ENCODE data around the gene GAS6.

The GAS6 gene

DNA sequence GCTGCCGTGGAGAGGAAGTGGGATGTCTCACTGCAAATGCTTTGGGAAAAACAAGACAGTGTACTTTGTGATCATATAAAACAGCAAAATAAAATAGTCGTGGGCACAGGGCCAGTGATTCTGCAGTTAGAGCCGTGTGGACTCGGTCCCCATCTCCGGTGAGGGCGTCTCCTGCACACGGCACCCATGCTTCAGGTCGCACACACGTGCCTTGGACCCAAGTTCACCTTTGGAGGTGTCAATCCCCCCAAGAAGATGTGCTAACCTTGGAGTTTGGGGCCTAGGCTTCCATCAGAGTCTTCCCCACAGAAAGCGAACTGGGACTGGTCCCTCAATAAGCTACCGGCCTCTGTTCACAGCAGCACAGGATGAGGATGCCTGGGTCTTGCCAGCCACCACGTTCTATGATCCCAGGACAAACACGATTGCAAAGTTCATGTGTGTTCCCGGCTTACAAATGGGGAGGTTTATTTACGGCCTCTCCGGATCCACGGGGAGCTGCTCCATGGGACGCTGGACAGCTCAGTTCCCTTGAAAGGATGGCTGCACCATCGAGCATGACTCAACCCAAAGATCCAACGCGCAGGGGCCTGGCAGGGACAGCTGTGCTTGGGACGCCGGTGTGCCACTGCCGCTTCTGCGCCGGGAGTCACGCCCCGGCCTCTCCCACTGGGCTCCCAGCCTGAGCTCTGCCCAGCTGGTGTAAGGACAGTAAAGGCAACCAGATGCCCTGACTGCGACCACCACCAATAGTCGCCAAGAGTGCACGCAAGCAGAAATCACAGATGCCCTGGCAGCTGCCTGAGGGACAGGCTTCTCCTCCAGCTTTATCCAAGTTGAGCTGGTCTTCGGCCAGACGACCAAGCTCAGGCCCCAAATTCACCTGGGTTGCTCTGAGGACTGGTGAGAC lies 8.6 kb downstream of the GAS6 start:
- no peak overlapping the region for H3K4me3 ChIP-seq (ENCODE audit: low read length)
- H3K79me2 ChIP-seq (ENCODE audit: low read length), result no peaks in the 10 kb centered on the region
- no peak overlapping the region for H3K9ac ChIP-seq (ENCODE audit: low read length)
- H3K36me3 ChIP-seq (replicated peaks; ENCODE audit: low read depth, low read length), result no peaks in the 10 kb centered on the region
- H2AFZ ChIP-seq (ENCODE audit: low read depth, low read length), result no peak overlapping the region
- no peaks in the 10 kb centered on the region for H3K4me1 ChIP-seq (ENCODE audit: low read length)
- no peaks in the 10 kb centered on the region for H4K20me1 ChIP-seq (ENCODE audit: insufficient read depth, low read length)
- TF ChIP-seq, protein P1, sequence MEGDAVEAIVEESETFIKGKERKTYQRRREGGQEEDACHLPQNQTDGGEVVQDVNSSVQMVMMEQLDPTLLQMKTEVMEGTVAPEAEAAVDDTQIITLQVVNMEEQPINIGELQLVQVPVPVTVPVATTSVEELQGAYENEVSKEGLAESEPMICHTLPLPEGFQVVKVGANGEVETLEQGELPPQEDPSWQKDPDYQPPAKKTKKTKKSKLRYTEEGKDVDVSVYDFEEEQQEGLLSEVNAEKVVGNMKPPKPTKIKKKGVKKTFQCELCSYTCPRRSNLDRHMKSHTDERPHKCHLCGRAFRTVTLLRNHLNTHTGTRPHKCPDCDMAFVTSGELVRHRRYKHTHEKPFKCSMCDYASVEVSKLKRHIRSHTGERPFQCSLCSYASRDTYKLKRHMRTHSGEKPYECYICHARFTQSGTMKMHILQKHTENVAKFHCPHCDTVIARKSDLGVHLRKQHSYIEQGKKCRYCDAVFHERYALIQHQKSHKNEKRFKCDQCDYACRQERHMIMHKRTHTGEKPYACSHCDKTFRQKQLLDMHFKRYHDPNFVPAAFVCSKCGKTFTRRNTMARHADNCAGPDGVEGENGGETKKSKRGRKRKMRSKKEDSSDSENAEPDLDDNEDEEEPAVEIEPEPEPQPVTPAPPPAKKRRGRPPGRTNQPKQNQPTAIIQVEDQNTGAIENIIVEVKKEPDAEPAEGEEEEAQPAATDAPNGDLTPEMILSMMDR (IDR thresholded peaks at IDR 0.05; ENCODE audit: low read depth, low read length), result no peak
- TF ChIP-seq EZH2phosphoT487 (IDR thresholded peaks at IDR 0.05; ENCODE audit: low read depth), result no peak
- H3K4me2 ChIP-seq (ENCODE audit: low read length), result no peak overlapping the region
- H3K27me3 ChIP-seq (ENCODE audit: low read depth, low read length), result peaks cover 5% of the 10 kb centered on the region; the same call in 1 of the 2 replicates
- no peaks in the 10 kb centered on the region; the same call in 1 of the 2 replicates for H3K9me3 ChIP-seq (ENCODE audit: insufficient read depth, low read length)
- no peak overlapping the region for H3K27ac ChIP-seq (ENCODE audit: low read length)

GRCh38 chr13:113854238-113855011 lies 9.5 kb downstream of the GAS6 start:
- Histone ChIP-seq H3K9ac (ENCODE audit: low read length) (no peak overlapping the region), H3K27me3 (ENCODE audit: low read depth, low read length) (peaks cover 12% of the 10 kb centered on the region; the same call in 1 of the 2 replicates), H3K4me2 (ENCODE audit: low read length) (no peak overlapping the region), H3K4me3 (ENCODE audit: low read length) (no peak overlapping the region), H3K36me3 (replicated peaks; ENCODE audit: low read depth, low read length) (no peaks in the 10 kb centered on the region), H3K79me2 (ENCODE audit: low read length) (no peaks in the 10 kb centered on the region), H2AFZ (ENCODE audit: low read depth, low read length) (no peak overlapping the region), H4K20me1 (ENCODE audit: insufficient read depth, low read length) (no peaks in the 10 kb centered on the region), H3K4me1 (ENCODE audit: low read length) (no peaks in the 10 kb centered on the region), H3K27ac (ENCODE audit: low read length) (no peak overlapping the region), H3K9me3 (ENCODE audit: insufficient read depth, low read length) (no peaks in the 10 kb centered on the region; the same call in 1 of the 2 replicates)
- no peak for TF ChIP-seq EZH2phosphoT487 (IDR thresholded peaks at IDR 0.05; ENCODE audit: low read depth)
- TF ChIP-seq, protein P1 (IDR thresholded peaks at IDR 0.05; ENCODE audit: low read depth, low read length), result no peak

DNA sequence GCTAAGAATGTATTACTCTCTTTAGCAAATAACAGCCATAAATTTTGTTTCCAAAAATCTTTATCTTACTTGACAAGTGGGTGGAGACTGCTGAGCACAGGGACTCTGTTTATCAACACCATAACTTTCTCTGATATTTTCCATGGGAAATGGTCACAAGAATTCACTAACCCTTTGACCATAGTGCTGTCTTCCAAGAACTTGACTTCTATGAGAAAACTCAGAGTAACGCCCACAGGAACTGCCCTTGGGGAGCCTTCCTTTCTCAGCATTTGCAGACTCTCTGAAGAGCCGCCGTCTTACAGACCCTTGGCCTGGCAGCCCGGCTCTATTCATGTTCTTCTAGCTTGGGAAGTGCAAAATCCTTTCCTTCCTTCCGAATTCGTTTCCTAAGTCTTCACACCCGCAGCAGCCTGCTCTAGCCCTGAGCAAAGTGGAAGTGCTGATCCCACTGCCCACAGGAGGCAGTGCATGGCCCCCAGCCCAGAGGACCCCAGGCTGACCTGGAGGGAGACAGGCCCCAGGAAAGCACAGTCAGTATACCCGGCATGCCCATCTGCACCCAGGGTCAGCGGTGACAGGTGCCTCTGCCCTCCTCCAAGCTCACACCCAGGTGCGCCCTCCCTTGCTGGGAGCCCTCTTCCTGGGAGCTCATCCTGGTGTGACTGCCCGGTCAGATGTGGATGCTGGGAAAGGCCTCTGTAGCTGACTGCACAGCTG lies 10.2 kb downstream of the GAS6 start:
- no peak for TF ChIP-seq EZH2phosphoT487 (IDR thresholded peaks at IDR 0.05; ENCODE audit: low read depth)
- TF ChIP-seq, protein P1 (IDR thresholded peaks at IDR 0.05; ENCODE audit: low read depth, low read length), result no peak

More for the DNA sequence above, 10.2 kb downstream of the GAS6 start:
- Histone ChIP-seq H3K9me3 (ENCODE audit: insufficient read depth, low read length) (no peaks in the 10 kb centered on the region; the same call in 1 of the 2 replicates), H3K36me3 (replicated peaks; ENCODE audit: low read depth, low read length) (no peaks in the 10 kb centered on the region), H3K4me2 (ENCODE audit: low read length) (no peak overlapping the region), H3K4me1 (ENCODE audit: low read length) (no peaks in the 10 kb centered on the region), H3K9ac (ENCODE audit: low read length) (no peak overlapping the region), H3K27me3 (ENCODE audit: low read depth, low read length) (peaks cover 16% of the 10 kb centered on the region; the same call in 1 of the 2 replicates), H3K27ac (ENCODE audit: low read length) (no peak overlapping the region), H3K79me2 (ENCODE audit: low read length) (no peaks in the 10 kb centered on the region), H2AFZ (ENCODE audit: low read depth, low read length) (no peak overlapping the region), H4K20me1 (ENCODE audit: insufficient read depth, low read length) (no peaks in the 10 kb centered on the region), H3K4me3 (ENCODE audit: low read length) (no peak overlapping the region)

Data from OCI-LY3 (cell line).